ENCODE results near the gene HMGA1.
A peak's percentile ranks its signal among the peaks of the same experiment; 100 is the strongest.
"Not testable (repeated sequence)": the region's sequence is repeated elsewhere in the genome, so short reads cannot be mapped to it uniquely, and the experiment has no call there.

Gene HMGA1

GRCh38 chr6:34260576-34261267 lies 24.0 kb downstream of the HMGA1 start:
- ATAC-seq (no peak), DNase-seq (ENCODE audit: low spot score in 2 of 2) (no peak)
- Mint-ChIP-seq H3K4me3 (no peak overlapping the region), H3K9me3 (no peaks in the 10 kb centered on the region), H3K4me1 (no peaks in the 10 kb centered on the region), H3K36me3 (no peaks in the 10 kb centered on the region), H3K27ac (no peak overlapping the region)

GRCh38 chr6:34263484-34263883 lies 26.8 kb downstream of the HMGA1 start:
- ATAC-seq; DNase-seq (ENCODE audit: low spot score in 2 of 2); H3K36me3 Mint-ChIP-seq; H3K9me3 Mint-ChIP-seq; H3K4me1 Mint-ChIP-seq; H3K27ac Mint-ChIP-seq; H3K4me3 Mint-ChIP-seq: not testable (repeated sequence)

- H3K27ac Mint-ChIP-seq = no peak overlapping the region
- H3K36me3 Mint-ChIP-seq = no peaks in the 10 kb centered on the region
- peaks cover 6% of the 10 kb centered on the region for H3K4me1 Mint-ChIP-seq
- no peak overlapping the region for H3K4me3 Mint-ChIP-seq
- DNase-seq (ENCODE audit: low spot score in 2 of 2) = no peak
- H3K9me3 Mint-ChIP-seq = no peaks in the 10 kb centered on the region
- ATAC-seq = no peak
Observed at GRCh38 chr6:34267746-34268145, 31.1 kb downstream of the HMGA1 start.

GRCh38 chr6:34269132-34269531 lies 32.5 kb downstream of the HMGA1 start:
- not testable (repeated sequence) for H3K27ac Mint-ChIP-seq; ATAC-seq; H3K9me3 Mint-ChIP-seq; H3K4me3 Mint-ChIP-seq; DNase-seq (ENCODE audit: low spot score in 2 of 2); H3K4me1 Mint-ChIP-seq; H3K36me3 Mint-ChIP-seq

GRCh38 chr6:34269658-34270341 lies 33.1 kb downstream of the HMGA1 start:
- H3K4me1 Mint-ChIP-seq; H3K27ac Mint-ChIP-seq; H3K9me3 Mint-ChIP-seq; H3K36me3 Mint-ChIP-seq; DNase-seq (ENCODE audit: low spot score in 2 of 2): not testable (repeated sequence)
- peak overlapping the region; percentile 36 for H3K4me3 Mint-ChIP-seq
- ATAC-seq = peak; percentile 66

GRCh38 chr6:34272013-34272926 lies 35.6 kb downstream of the HMGA1 start:
- DNase-seq (ENCODE audit: low spot score in 2 of 2) (no peak), ATAC-seq (peak; percentile 19)
- no peaks in the 10 kb centered on the region for H3K9me3 Mint-ChIP-seq
- no peaks in the 10 kb centered on the region for H3K36me3 Mint-ChIP-seq
- H3K4me3 Mint-ChIP-seq = no peak overlapping the region
- peaks cover 10% of the 10 kb centered on the region for H3K4me1 Mint-ChIP-seq
- no peak overlapping the region for H3K27ac Mint-ChIP-seq

GRCh38 chr6:34273242-34273805 lies 36.7 kb downstream of the HMGA1 start:
- H3K36me3 Mint-ChIP-seq = no peaks in the 10 kb centered on the region
- peaks cover 10% of the 10 kb centered on the region for H3K4me1 Mint-ChIP-seq
- H3K4me3 Mint-ChIP-seq = no peak overlapping the region
- ATAC-seq = no peak
- H3K27ac Mint-ChIP-seq = no peak overlapping the region
- no peak for DNase-seq (ENCODE audit: low spot score in 2 of 2)
- H3K9me3 Mint-ChIP-seq = no peaks in the 10 kb centered on the region

GRCh38 chr6:34274129-34274528 lies 37.5 kb downstream of the HMGA1 start:
- DNase-seq (ENCODE audit: low spot score in 2 of 2) (no peak), ATAC-seq (no peak)
- no peaks in the 10 kb centered on the region for H3K9me3 Mint-ChIP-seq
- no peak overlapping the region for H3K4me3 Mint-ChIP-seq
- H3K27ac Mint-ChIP-seq = no peak overlapping the region
- H3K36me3 Mint-ChIP-seq = no peaks in the 10 kb centered on the region
- H3K4me1 Mint-ChIP-seq = peaks cover 14% of the 10 kb centered on the region

- peaks cover 9% of the 10 kb centered on the region for H3K4me1 Mint-ChIP-seq
- DNase-seq (ENCODE audit: low spot score in 2 of 2) = no peak
- peaks cover 6% of the 10 kb centered on the region for H3K36me3 Mint-ChIP-seq
- no peak overlapping the region for H3K4me3 Mint-ChIP-seq
- ATAC-seq = peak; percentile 16
- H3K27ac Mint-ChIP-seq = no peak overlapping the region
- H3K9me3 Mint-ChIP-seq = no peaks in the 10 kb centered on the region
Observed at GRCh38 chr6:34275128-34275804, 38.6 kb downstream of the HMGA1 start.

- ATAC-seq (no peak), DNase-seq (ENCODE audit: low spot score in 2 of 2) (no peak)
- peaks cover 6% of the 10 kb centered on the region for H3K36me3 Mint-ChIP-seq
- H3K4me1 Mint-ChIP-seq = peaks cover 9% of the 10 kb centered on the region
- H3K4me3 Mint-ChIP-seq = no peak overlapping the region
- H3K27ac Mint-ChIP-seq = no peak overlapping the region
- no peaks in the 10 kb centered on the region for H3K9me3 Mint-ChIP-seq
Observed at GRCh38 chr6:34276191-34276590, 39.5 kb downstream of the HMGA1 start.

GRCh38 chr6:34276881-34277762 lies 40.4 kb downstream of the HMGA1 start:
- peak overlapping the region; percentile 5 for H3K27ac Mint-ChIP-seq
- no peak for ATAC-seq
- H3K9me3 Mint-ChIP-seq = no peaks in the 10 kb centered on the region
- peaks cover 6% of the 10 kb centered on the region for H3K36me3 Mint-ChIP-seq
- DNase-seq (ENCODE audit: low spot score in 2 of 2) = no peak
- peaks cover 9% of the 10 kb centered on the region for H3K4me1 Mint-ChIP-seq
- H3K4me3 Mint-ChIP-seq = no peak overlapping the region

GRCh38 chr6:34277763-34278112 lies 41.1 kb downstream of the HMGA1 start:
- no peak for ATAC-seq
- DNase-seq (ENCODE audit: low spot score in 2 of 2) = no peak
- Mint-ChIP-seq H3K27ac (peak overlapping the region; percentile 5), H3K4me3 (no peak overlapping the region), H3K36me3 (peaks cover 6% of the 10 kb centered on the region), H3K9me3 (no peaks in the 10 kb centered on the region), H3K4me1 (peaks cover 9% of the 10 kb centered on the region)

GRCh38 chr6:34278833-34279232 lies 42.2 kb downstream of the HMGA1 start:
- H3K27ac Mint-ChIP-seq = no peak overlapping the region
- H3K9me3 Mint-ChIP-seq = no peaks in the 10 kb centered on the region
- H3K4me1 Mint-ChIP-seq = peaks cover 9% of the 10 kb centered on the region
- H3K36me3 Mint-ChIP-seq = peaks cover 6% of the 10 kb centered on the region
- ATAC-seq (no peak), DNase-seq (ENCODE audit: low spot score in 2 of 2) (no peak)
- H3K4me3 Mint-ChIP-seq = no peak overlapping the region

- ATAC-seq = no peak
- Mint-ChIP-seq H3K4me3 (no peak overlapping the region), H3K9me3 (no peaks in the 10 kb centered on the region)
Observed at GRCh38 chr6:34280216-34280615, 43.5 kb downstream of the HMGA1 start.

More at GRCh38 chr6:34280216-34280615, 43.5 kb downstream of the HMGA1 start:
- Mint-ChIP-seq H3K27ac (no peak overlapping the region), H3K4me1 (peaks cover 9% of the 10 kb centered on the region), H3K36me3 (peaks cover 6% of the 10 kb centered on the region)
- no peak for DNase-seq (ENCODE audit: low spot score in 2 of 2)

Data from stimulated activated effector memory CD8-positive, alpha-beta T cell treated with anti-CD3 and anti-CD28 coated beads, Interleukin-12 subunit alpha, Interleukin-12 subunit beta, amount 100 ng/mL, for 72 hours (primary cell).